Activated naive CD8-positive, alpha-beta T cell treated with anti-CD3 and anti-CD28 coated beads for 36 hours (primary cell): ENCODE measurements around the gene DHDDS. TPM values are rescaled to one million over a fixed set of nuclear protein-coding genes. Genes with fewer than 3 reads are reported as not detected.

ENCODE experiments used
- DNase-seq: peaks from one replicate; pipeline ENCODE4 v3.0.0; 2021
- H3K27ac Mint-ChIP-seq: one replicate; pipeline ENCODE4 v1.8.0; 2022; ENCODE audit warnings: mild to moderate bottlenecking, moderate library complexity, mixed read lengths
- H3K27me3 Mint-ChIP-seq: one replicate; pipeline ENCODE4 v1.8.0; 2022; ENCODE audit warnings: mild to moderate bottlenecking, mixed read lengths
- H3K36me3 Mint-ChIP-seq: one replicate; pipeline ENCODE4 v1.8.0; 2021; ENCODE audit warnings: mild to moderate bottlenecking, mixed read lengths
- H3K4me1 Mint-ChIP-seq: one replicate; pipeline ENCODE4 v1.8.0; 2021; ENCODE audit warnings: mixed read lengths
- H3K4me3 Mint-ChIP-seq: one replicate; pipeline ENCODE4 v1.8.0; 2022; ENCODE audit warnings: mild to moderate bottlenecking, moderate library complexity, mixed read lengths
- H3K9me3 Mint-ChIP-seq: one replicate; pipeline ENCODE4 v1.8.0; 2022; ENCODE audit warnings: mixed read lengths
- total RNA-seq, 2 experiments: library from RNA; stranded (reverse); gene quantifications; one replicate each; pipeline ENCODE4 v1.2.3, GENCODE V29; 2021

Gene DHDDS
- total RNA-seq, 2 experiments from 2014 or later = 43.8 to 45.9 TPM

DNA sequence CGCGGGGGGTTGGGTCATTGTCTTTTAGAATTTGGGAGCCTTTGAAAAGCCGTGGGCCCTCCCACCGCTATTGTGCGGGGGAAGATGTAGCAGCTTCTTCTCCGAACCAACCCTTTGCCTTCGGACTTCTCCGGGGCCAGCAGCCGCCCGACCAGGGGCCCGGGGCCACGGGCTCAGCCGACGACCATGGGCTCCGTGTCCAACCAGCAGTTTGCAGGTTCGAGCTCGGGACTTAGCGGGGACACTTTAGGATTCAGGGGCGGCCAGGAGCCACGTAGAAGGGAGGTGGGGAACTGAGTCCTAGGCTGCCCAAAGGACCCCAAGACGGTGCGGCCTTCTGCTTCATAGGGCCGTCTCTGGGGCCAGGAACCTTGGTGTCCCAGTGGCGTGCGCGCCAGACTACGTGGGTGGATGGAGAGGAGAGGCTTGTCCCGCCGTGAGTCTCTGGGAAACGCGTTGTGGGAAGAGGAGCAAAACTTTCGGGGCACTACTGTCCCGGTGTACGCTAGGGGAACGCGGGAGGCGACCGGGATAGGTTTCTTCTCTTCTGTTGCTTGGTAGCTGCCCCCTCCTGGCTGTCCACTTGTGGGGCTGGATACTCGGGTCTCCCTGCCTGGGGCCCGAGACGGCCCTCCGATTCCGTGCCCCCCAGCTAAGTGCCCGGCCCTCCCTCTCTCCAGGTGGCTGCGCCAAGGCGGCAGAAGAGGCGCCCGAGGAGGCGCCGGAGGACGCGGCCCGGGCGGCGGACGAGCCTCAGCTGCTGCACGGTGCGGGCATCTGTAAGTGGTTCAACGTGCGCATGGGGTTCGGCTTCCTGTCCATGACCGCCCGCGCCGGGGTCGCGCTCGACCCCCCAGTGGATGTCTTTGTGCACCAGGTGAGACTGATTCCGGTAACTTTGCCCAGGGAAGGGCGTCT, 21.2 kb upstream of the DHDDS start, which contains the start of gene LIN28A:
TSS of gene LIN28A (plus strand) at position 112 of the 918 bp plus-strand sequence. CDS start at position 187, 75 bp downstream.
- H3K36me3 Mint-ChIP-seq = no peaks in the 10 kb centered on the region
- H3K9me3 Mint-ChIP-seq = no peaks in the 10 kb centered on the region
- H3K4me3 Mint-ChIP-seq = no peak within 1 kb of the TSS
- H3K27me3 Mint-ChIP-seq = peaks cover 66% of the 10 kb centered on the region
- peaks cover 20% of the 10 kb centered on the region for H3K4me1 Mint-ChIP-seq
- DNase-seq = no peak
- no peak within 1 kb of the TSS for H3K27ac Mint-ChIP-seq

DNA sequence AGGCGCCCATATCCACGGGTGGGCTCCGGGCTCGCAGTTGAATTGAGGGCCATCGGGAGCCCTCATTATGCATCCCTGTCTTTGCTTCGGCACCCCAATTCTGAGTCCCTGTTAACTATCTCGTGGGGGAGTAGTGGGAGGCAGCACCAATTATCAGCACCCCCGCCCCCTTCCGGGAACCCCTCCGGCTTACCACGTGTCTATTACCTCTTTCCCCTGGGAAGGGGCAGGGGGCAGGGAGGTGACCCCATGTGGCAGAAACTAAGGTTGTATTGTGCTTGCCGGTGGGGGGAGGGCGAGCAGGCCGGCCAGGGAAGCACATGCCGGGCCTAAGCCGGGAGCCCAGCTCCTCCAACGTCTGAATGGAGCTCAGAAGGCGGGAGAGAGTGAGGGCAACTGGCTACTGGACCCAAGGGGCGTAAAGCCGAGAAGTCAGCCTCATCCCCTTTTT, 20.5 kb upstream of the DHDDS start:
- Mint-ChIP-seq H3K4me3 (no peak overlapping the region), H3K27me3 (peaks cover 60% of the 10 kb centered on the region), H3K27ac (no peak overlapping the region), H3K36me3 (no peaks in the 10 kb centered on the region), H3K4me1 (peaks cover 20% of the 10 kb centered on the region), H3K9me3 (no peaks in the 10 kb centered on the region)
- no peak for DNase-seq

DNA sequence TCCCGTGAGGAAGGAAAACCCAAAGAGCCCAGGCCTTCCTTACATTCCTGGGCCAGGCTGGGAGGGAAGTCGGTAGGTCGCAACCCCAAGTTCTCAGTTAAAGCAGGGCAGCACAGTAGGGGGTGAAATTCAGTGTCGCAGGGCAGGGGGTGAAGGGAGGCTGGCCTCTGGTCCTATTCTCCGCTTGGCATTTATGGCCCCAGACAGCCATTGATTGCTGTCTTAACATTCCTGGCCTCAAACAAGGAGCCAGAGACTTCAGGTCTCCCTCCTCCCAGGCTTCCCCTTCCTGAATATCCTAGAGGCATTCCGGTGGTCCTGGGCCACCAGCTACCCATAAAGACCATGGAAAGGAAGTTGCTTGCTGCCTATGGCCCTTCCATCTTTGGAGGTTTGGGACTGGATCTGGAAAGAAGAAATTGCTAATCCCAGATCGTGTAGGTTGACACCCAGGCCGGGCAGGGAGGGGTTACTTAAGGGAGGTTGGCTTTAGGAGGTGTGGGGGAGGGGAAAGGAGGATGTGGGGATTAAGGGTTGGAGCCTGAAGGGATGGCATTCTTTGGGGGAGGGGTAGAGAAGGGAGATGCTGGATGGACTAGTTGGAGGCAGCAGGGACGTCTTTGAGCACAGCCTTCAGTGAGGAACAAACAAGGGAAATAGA, 19.8 kb upstream of the DHDDS start:
- H3K27ac Mint-ChIP-seq = no peak overlapping the region
- H3K9me3 Mint-ChIP-seq = no peaks in the 10 kb centered on the region
- peaks cover 59% of the 10 kb centered on the region for H3K27me3 Mint-ChIP-seq
- no peak overlapping the region for H3K4me3 Mint-ChIP-seq
- H3K36me3 Mint-ChIP-seq = no peaks in the 10 kb centered on the region
- DNase-seq = no peak
- peaks cover 24% of the 10 kb centered on the region for H3K4me1 Mint-ChIP-seq

DNA sequence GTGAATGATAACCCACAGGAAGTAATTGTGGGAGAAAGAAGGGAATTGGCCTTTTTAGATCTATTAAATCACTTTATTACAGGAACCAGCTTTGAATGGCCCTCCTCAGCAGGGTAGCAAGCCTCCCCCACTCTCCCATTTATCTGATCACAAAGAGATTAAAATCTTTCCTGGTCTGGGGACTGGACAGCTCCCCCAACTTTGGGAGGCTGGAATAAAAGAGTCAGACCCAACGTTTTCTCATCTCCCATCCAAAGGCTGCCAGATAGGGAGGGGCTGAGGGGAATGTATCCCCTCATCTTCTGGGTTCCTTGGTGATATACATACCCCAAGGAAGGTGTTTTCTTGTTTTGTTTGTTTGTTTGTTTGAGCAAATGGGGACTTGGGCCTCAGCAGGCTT, 19.1 kb upstream of the DHDDS start:
- peaks cover 59% of the 10 kb centered on the region for H3K27me3 Mint-ChIP-seq
- no peak for DNase-seq
- H3K9me3 Mint-ChIP-seq = no peaks in the 10 kb centered on the region
- no peaks in the 10 kb centered on the region for H3K36me3 Mint-ChIP-seq
- no peak overlapping the region for H3K4me3 Mint-ChIP-seq
- H3K4me1 Mint-ChIP-seq = peaks cover 25% of the 10 kb centered on the region
- no peak overlapping the region for H3K27ac Mint-ChIP-seq

DNA sequence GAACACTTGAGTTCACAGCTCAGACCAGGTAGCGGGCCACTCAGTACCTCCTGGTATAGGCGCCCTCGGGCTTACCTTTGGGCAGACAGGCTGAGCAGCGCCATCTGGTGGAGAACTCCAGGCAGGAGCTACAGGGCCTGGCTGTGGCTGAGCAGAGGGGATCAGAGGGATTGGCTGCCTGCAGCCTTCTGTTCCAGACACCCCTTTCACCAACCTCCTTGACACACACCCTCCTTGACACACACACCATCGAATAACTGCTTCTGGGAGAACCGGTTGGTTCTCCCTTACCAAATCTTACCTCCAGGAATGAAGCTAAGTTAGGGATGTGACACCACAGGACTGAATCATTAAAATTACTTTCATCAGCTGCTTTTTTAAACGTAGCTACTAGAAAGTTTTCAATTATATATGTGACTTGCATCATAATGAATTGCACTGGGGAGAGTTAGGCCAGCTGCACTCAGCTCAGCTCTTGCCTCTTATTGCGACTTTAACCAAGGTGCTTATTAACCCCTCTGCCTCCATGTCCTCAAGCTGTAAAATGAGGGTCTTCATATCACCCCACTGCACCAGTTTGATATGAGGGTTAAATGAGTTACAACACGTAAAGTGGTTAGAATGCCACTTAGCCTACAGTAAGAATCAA, 14.9 kb upstream of the DHDDS start:
- H3K9me3 Mint-ChIP-seq = no peaks in the 10 kb centered on the region
- H3K27me3 Mint-ChIP-seq = peaks cover 20% of the 10 kb centered on the region
- H3K4me1 Mint-ChIP-seq = peaks cover 4% of the 10 kb centered on the region
- H3K27ac Mint-ChIP-seq = no peak overlapping the region
- H3K4me3 Mint-ChIP-seq = no peak overlapping the region
- no peaks in the 10 kb centered on the region for H3K36me3 Mint-ChIP-seq
- DNase-seq = peak; percentile 83

DNA sequence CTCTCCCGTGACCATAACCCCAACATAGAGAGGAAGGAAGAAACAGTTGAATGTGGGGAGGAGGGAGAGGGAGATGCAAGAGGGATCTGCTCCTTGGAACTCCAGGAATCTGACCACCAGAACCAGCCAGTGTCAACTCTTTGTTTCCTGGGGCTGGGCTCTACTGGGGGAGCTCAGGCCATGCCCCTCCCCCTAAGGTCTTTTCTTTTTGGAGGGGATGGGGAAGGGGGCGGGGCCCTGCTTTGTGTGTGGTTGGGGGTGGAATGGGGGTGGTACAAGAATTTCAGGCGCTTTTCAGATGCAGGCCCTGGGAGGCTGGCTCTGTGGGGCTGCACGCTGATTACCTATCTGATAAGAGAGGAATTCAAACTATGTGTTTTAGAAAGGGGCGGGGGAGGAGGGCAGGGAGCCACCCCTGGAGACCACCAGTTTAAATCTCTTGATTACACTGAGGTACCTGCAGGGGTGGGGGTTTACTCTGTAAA, 13.2 kb upstream of the DHDDS start:
- H3K27ac Mint-ChIP-seq = no peak overlapping the region
- H3K9me3 Mint-ChIP-seq = no peaks in the 10 kb centered on the region
- no peak for DNase-seq
- peaks cover 4% of the 10 kb centered on the region for H3K4me1 Mint-ChIP-seq
- H3K4me3 Mint-ChIP-seq = no peak overlapping the region
- no peaks in the 10 kb centered on the region for H3K36me3 Mint-ChIP-seq
- H3K27me3 Mint-ChIP-seq = peaks cover 3% of the 10 kb centered on the region

DNA sequence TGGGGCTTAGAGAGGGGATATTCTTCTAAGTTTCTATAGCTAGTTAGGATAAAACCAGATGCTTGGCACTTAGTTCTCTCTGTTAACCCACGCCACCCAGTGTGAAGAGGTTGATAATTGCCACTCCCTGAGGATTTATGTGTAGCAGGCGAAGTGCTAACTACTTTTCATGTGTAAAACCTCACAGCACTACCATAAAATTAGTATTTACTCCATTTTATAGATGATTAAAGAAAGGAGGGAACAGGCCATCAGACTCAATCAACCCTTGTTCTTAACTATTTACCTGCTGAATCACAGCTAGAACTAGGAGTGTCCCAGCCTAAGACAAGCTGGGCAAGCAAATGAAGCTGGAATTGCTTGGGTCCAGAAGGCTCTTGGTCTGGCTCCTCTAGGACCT, 12.6 kb upstream of the DHDDS start:
- Mint-ChIP-seq H3K4me3 (no peak overlapping the region), H3K9me3 (no peaks in the 10 kb centered on the region), H3K4me1 (peaks cover 4% of the 10 kb centered on the region), H3K27ac (no peak overlapping the region), H3K27me3 (no peaks in the 10 kb centered on the region), H3K36me3 (no peaks in the 10 kb centered on the region)
- no peak for DNase-seq

DNA sequence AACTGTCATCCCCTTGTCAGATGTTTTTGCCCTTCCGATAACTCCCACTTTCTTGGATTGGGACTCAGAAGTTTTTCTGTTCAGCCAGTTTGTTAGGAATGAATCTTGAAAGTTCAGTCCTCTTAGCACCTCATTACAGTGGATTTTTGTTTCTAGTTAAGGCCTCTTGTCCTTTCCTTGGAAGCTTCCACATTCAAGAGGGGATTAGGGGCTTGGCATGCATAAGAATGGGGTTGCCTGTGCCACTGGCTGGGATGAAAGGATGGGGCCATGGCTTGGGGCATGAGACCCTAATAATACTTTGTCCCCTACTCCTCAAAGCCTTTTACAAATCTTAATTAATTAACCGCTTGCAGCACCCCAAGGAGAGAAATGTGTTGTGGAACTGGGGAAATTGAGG, 2.4 kb upstream of the DHDDS start:
- H3K9me3 Mint-ChIP-seq = no peaks in the 10 kb centered on the region
- H3K4me3 Mint-ChIP-seq = no peak overlapping the region
- no peak for DNase-seq
- H3K27ac Mint-ChIP-seq = no peak overlapping the region
- H3K27me3 Mint-ChIP-seq = peaks cover 3% of the 10 kb centered on the region
- H3K36me3 Mint-ChIP-seq = peaks cover 10% of the 10 kb centered on the region
- H3K4me1 Mint-ChIP-seq = peaks cover 22% of the 10 kb centered on the region

DNA sequence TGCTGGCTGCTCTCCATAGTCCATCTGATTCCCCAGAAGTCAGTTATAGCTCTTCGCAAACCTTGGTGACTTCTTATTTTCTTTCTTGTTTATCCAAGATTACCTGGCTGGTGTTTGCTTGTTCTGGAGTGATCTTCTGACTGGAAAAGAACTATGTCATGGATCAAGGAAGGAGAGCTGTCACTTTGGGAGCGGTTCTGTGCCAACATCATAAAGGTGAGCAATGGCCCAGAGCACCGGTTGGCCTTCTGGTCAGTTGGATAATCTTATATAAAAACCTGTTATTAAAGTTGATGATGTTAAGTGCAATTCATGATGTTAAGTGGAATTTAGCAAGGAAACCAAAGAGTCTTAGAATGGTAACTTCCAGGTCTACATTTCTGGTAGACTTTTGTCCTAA, 672 bp downstream of the DHDDS start:
- Mint-ChIP-seq H3K27ac (peak overlapping the region; percentile 92), H3K4me3 (peak overlapping the region; percentile 96), H3K4me1 (peaks cover 22% of the 10 kb centered on the region), H3K9me3 (no peaks in the 10 kb centered on the region), H3K27me3 (no peaks in the 10 kb centered on the region), H3K36me3 (peaks cover 11% of the 10 kb centered on the region)
- no peak for DNase-seq

DNA sequence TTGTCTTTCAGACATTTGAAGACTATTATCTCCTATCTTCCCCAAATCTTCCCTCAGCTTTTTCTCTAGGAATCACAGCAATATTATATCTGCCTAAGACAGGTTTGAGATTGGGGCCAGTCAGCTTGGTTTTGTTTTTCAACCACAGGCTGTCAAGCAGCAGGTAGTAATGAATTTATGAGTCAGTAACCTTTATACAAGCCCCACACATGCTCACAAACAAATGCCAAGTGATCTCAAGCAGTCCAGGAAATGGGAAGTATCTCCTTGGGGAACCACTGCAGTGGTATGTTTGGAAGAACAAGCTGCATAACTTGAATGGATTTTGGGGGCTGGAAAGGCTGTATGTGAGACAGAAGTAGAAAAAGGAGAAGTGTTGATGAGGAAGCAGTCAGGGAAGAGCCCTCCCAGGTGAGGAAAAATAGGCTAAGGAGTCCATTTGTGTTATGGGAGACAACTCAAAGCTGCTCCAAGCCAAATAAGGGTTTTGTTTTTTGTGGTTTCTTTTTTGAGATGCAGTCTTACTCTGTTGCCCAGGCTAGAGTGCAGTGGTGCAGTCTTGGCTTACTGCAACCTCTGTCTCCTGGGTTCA, 2.1 kb downstream of the DHDDS start:
- H3K9me3 Mint-ChIP-seq = no peaks in the 10 kb centered on the region
- peaks cover 18% of the 10 kb centered on the region for H3K36me3 Mint-ChIP-seq
- peaks cover 22% of the 10 kb centered on the region for H3K4me1 Mint-ChIP-seq
- DNase-seq = no peak
- H3K4me3 Mint-ChIP-seq = peak overlapping the region; percentile 49
- no peak overlapping the region for H3K27ac Mint-ChIP-seq
- no peaks in the 10 kb centered on the region for H3K27me3 Mint-ChIP-seq

DNA sequence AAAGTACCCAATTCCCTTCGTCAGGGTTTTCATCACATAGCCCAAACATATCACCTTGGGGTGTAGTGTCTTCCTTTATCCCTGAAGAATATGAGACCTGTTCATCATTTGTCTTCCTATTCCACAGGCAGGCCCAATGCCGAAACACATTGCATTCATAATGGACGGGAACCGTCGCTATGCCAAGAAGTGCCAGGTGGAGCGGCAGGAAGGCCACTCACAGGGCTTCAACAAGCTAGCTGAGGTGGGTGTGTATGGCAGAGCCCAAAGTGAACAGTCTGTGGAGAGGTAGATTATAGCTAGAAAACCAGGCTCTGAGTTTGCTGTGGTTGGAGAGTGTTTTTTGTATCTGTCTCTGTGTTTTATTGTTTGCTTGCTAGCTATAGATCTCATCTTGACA, 5.9 kb downstream of the DHDDS start:
- DNase-seq = no peak
- H3K4me1 Mint-ChIP-seq = peaks cover 8% of the 10 kb centered on the region
- peaks cover 31% of the 10 kb centered on the region for H3K36me3 Mint-ChIP-seq
- no peaks in the 10 kb centered on the region for H3K27me3 Mint-ChIP-seq
- no peaks in the 10 kb centered on the region for H3K9me3 Mint-ChIP-seq
- H3K27ac Mint-ChIP-seq = no peak overlapping the region
- no peak overlapping the region for H3K4me3 Mint-ChIP-seq

DNA sequence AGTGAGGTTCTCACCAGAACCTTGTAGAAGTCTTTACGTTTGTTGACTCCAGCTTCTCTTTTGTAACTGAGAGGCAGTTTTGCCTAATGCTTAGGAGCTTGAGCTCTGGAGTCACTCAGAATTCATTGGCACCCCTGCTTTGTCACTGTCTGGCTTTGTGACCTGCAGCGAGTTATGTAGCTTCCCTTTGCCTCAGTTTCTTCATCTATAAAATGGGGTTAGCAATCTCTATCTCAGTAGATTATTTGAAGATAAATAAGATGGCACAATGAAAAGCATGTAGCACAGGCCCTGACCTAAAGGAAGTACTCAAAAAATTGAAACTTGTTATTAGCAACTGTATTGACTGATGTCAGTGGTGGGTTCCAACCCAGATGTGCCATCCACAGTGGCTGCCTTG, 8.1 kb downstream of the DHDDS start:
- Mint-ChIP-seq H3K36me3 (peaks cover 31% of the 10 kb centered on the region), H3K27ac (no peak overlapping the region), H3K4me1 (no peaks in the 10 kb centered on the region)

DNA sequence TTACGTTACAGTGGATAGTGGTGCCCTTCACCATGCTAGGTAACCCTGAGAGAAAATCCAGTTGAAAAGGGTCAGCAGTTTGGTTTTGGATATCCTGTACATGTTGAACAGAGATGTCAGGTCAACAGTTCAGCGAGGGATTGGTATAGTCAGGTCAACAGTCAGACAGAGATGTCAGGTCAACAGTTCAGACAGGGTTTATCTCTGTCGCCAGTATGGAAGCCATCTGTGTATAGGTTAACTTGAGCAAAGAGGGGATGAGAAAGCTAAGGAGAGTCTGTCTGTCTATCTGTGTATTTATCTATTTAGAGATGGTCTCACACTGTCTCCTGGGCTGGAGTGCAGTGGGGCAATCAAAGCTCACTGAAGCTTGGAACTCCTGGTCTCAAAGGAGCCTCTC, 17.7 kb downstream of the DHDDS start:
- Mint-ChIP-seq H3K36me3 (peaks cover 23% of the 10 kb centered on the region), H3K27me3 (no peaks in the 10 kb centered on the region), H3K4me3 (no peak overlapping the region), H3K9me3 (no peaks in the 10 kb centered on the region), H3K27ac (no peak overlapping the region), H3K4me1 (no peaks in the 10 kb centered on the region)
- no peak for DNase-seq

More for the DNA sequence above, 8.1 kb downstream of the DHDDS start:
- Mint-ChIP-seq H3K27me3 (no peaks in the 10 kb centered on the region), H3K4me3 (no peak overlapping the region), H3K9me3 (no peaks in the 10 kb centered on the region)
- no peak for DNase-seq

DNA sequence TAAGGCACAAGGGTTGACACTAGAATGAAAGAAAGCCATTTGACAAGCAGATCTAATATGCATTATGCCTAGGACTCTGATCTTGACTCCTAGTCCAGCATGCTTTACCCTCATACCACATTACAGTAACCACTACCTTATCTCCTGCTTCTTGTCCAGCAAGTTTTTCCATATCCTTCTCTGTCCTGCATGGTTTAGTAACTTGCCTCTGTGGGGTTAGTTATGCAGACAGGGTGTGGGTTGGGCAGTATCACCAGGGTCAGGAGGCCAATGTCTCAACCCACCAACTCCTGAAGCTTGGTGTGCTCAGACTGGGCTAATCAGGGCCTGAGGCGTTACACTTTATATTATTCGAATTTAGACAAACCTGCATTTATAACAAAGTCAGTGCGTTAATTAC, 18.8 kb downstream of the DHDDS start:
- Mint-ChIP-seq H3K36me3 (peaks cover 19% of the 10 kb centered on the region), H3K4me1 (no peaks in the 10 kb centered on the region), H3K27me3 (no peaks in the 10 kb centered on the region), H3K27ac (no peak overlapping the region), H3K9me3 (no peaks in the 10 kb centered on the region), H3K4me3 (no peak overlapping the region)
- no peak for DNase-seq
